ENCODE results near the gene CD48.

The CD48 gene

GRCh38 chr1:160711602-160712311 is at the start of gene CD48:
Gene CD48 (minus strand): TSS chr1:160711822. CDS start chr1:160711763, 59 bp downstream.
- no peak for DNase-seq

DNA sequence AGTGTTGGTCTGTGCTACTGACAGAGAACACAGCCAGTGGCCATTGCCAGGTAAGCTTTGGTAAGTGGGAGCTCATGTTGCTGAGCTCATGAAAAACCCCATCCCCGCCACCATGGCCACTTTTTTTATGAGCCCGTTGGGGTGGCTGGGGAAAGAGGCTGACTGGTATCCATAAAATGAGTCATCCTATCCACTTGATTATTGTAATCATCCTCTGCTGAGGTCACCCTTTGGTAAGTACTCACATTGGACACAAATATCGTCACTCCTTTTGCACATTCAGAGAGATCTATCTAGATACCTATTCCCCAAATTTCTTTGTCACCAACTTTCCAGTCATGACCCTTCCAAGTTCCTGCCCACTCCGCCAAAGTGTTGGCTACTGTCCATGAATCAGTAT is 49.4 kb upstream of the CD48 start:
- DNase-seq, result no peak

- DNase-seq, result no peak
These were observed 48.1 kb upstream of the CD48 start for GRCh38 chr1:160759740-160760139.

GRCh38 chr1:160758521-160758920 is 46.9 kb upstream of the CD48 start:
- no peak for DNase-seq

GRCh38 chr1:160756849-160757201 is 45.2 kb upstream of the CD48 start:
- no peak for DNase-seq

DNA sequence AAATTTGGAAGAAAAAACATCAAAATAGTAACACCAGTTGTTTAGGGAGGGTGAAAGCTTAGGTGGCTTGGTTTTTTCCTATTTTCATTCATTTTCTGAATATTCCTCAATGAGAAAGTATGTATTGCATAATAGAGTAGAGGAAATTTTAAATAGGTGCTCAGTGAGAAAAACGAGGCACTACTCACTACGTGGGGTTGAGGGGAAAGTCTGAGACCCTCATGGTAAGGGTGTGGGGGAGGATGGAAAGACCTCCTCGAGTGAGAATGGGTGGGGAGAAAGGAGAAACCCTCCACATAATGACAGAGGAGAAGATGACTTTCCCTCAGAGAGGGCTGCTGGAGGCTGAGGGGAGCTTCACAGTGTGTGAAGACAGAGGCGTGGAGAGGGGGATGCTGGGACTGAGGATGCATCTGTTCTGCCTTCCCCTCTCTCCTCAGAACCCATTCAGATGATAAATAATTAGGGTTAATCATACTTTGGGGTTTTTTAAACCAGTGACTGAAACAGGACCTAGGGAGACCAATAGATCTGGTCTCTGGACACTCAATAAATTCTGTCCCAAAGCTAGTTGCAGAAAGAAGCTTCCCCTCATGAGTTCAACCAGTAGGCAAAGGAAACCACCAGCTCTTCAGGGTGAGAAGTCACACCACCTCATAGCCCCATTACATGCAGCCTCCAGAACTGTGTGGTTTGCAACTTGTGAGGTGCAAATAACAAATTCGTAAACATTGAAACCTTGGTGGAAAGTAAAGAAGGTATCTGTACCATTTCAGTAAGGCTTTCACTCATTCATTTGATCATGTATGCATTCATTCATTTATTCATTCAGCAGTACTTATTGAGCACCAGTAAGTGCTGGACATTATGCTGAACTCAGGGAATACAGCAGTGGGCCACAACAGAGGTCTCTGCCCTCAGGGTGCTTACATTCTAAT is 44.6 kb upstream of the CD48 start:
- no peak for DNase-seq

DNA sequence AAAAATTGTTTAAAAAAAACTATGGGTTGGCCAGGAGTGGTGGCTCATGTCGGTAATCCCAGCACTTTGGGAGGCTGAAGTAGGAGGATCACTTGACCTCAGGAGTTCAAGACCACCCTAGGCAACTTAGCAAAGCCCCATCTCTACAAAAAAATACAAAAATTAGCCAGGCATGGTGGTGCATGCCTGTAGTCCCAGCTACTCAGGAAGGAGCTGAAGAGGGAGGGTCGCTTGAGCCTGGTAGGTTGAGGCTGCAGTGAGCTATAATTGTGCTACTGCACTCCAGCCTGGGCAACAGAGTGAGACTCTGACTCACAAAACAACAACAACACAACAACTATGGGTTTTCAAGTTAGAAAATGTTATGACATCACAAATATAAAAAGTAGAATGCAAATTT is 43.8 kb upstream of the CD48 start:
- DNase-seq, result no peak

DNA sequence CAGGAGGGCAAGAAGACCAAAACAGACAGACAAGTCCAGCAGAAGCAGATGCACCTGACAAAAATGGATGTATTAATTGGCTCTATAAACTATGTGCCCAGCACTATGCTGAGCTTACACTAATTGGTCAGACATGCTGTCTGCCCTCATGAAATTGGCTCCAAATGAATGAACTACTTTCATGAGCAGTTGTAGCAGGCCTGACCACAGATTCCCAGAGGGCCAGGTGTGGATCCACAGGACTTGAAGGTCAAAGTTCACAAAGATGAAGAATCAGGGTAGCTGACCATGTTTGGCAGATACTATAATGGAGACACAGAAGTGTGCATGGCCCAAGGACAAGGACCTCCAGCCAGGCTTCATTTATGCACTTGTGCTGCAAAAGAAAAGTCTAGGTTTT is 42.0 kb upstream of the CD48 start:
- no peak for DNase-seq

- DNase-seq, result no peak
These were observed 41.3 kb upstream of the CD48 start for GRCh38 chr1:160752924-160753323.

DNA sequence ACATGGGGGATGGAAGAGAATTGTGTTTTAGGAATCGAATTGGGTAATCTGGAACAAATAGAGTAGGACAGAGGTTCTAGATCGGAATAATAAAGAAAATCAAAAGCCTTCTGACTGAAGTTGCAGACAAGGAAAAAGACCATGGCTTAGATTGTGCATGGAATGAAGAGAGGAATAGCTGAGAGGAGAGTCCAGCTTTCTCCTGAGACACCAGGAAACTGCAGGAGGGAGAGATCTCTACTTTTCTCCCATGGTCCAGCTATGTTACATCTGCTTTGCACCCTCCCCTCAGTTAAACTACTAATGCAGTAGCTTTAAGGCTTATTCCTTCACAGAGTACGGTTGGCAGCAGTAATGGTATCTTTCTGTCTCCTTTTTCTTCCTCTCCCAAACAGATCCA is 40.8 kb upstream of the CD48 start:
- DNase-seq, result no peak

DNA sequence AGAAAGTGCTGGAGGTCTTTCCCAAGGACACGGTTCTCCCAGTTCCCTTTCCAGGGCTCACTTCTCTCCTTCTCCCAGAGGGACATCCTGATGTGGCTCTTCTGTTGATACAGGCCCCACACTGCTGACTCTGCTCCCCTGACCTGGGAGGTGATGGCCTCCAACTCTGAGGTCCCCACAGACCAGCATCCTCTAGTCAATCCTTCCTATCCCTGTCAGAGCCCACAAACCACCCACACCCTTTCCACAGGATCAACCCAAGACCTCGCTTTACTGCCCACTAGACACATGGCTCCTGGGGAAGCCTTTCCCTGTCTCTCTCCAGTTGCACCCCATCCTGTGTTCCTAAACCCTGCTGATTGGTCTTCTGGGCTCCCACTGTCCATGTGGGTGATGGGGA is 39.0 kb upstream of the CD48 start:
- DNase-seq, result no peak

DNA sequence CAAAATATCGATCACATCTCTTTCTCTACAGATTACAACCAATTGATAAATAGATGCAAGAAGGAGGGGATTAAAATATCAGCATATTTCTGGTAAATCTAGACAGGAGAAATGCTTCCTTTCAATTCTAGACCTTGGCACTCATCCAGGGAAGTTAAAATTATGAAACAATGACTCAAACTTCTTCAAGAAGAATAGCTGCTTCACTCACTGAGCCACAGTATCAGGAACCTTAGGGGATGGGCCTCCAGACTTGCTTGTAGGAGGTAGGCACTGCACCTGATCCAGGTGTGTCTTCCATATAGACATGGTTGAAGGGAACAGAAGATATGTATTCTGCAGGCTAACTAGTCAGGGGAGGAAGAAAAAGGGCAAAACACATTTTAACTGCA is 37.3 kb upstream of the CD48 start:
- DNase-seq, result no peak

GRCh38 chr1:160748181-160748877 is 36.7 kb upstream of the CD48 start:
- no peak for DNase-seq

- no peak for DNase-seq
These were observed 36.1 kb upstream of the CD48 start for GRCh38 chr1:160747717-160748116.

DNA sequence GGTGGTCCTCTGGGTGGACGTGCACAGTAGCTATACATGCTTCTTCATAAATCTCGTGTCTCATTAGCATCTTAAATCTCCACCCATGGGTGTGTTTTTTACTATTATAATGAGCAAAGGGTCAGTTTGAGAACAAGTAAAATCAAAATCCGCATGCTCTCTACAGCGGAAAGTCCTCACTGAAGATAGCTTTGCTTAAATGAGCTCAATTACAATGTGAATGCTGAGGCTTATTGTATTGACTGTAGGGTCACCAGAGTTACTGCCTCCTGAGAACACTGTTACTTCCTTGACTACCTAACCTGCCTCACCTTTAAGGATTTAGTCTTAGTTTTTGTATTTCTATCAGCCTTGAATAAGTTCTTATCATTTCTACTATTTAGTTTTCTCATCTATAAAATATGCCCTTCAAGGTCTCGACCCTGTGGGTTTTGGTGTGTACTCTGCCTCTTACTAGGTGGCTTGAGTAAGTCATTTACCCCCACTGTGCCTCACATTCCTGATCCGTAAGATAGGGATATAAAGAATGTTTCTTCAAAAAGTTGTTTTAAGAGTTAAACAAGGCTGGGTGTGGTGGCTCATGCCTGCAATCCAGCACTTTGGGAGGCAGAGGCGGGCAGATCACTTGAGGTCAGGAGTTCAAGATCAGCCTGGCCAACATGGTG is 35.3 kb upstream of the CD48 start:
- DNase-seq, result no peak

- no peak for DNase-seq
These were observed 33.9 kb upstream of the CD48 start for GRCh38 chr1:160745551-160745950.

DNA sequence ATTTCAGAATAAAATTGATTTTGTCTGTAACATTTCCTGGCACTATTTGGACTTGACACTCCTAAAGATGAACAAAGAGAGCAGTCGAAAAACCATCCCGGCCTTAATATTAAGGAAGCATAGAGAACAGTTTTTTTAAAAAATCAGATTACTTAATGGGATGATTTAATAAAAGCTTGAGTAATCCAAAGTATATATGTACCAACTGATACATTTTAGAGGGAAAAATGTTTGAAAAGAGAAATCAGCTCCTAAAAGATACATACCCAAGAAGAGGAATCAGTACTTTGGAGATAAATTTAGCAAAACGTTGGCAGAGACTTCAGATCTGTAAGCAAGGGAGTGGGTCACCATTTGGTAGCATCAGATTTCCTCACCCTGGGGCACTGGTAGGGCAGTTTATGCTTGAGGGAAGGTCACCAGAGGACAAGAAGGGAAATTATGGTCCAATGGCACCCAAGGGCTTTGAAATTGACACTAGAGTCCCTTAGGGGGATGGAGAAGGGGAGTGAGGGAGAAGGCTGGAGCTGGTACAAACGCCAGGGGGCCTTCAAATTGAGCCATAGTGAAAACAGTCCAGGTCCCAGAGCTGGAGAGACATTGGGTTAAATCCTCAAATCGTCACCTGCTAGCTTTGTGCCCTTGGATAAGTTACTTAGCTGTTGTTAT is 33.4 kb upstream of the CD48 start:
- DNase-seq, result no peak

- no peak for DNase-seq
These were observed 32.7 kb upstream of the CD48 start for GRCh38 chr1:160744199-160744851.

GRCh38 chr1:160743266-160743665 is 31.6 kb upstream of the CD48 start:
- no peak for DNase-seq

DNA sequence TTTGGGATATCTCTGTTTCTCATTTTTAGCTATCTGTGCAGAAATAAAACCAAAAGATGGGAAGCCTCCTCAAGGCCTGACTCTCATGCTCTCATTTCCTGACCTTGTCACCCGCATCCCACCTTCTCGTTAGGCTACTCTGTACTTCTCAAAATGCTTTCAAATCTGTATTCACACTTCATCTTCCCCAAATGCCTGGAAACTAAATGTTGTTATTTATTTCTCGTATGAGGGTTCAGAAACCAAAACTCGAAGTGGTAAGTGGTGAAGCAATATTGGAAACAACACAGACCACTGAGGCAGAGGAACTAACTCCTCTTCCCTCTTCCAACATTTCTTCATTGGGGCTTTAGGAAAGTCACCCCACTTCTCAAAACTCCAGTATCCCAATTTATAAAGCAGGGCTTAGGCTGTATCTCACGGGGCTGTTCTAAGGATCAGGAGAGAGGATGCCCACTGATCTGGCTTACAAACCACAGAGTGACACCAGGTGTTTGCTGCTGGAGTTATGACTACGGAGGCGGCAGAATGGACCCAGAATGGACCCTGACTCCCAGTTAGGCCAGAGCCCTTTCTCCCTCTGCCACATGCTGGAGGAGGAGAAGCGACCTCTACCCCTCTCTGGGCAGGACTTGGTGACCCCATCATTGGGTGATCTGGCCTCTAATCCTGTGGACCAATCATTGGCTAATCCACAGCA is 31.0 kb upstream of the CD48 start:
- DNase-seq, result no peak

DNA sequence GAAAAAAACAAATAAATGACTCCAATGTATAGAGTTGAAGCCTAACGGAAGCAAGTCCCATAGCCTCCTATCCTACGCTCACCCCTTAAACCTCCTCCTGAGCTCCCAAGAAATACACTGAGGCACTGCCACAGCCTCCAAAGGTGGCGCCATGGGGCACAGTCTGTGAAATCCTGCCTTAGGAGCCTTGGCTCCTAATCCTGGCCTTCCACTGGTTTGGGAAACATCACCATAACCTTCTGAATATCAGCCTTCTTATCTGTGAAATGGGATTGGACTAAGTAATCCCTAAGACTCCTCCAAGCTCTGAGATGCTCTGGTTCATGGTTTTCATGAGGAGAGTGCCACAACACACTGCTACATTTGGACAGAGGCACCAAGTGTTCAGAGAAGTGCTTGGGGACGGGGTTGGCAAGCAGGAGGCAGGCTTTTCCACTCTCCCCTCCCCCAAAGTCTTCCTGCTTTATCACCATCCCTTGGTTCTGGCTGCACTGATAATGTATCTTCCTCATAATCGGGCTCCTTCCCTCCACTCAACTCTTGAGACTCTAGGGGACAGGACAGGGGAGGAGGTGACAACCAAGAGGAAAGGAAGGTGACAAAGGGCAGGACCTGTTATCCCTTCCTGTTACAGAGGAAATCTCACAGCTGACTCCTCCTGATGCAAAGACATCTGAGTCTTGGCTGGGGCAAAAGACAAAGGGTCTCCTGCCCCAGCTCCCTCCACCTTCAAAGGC is 30.2 kb upstream of the CD48 start:
- DNase-seq, result no peak

Measured in GOT3 (cell line).